ENCODE measurements around the gene PSMB7.

Gene PSMB7

GRCh38 chr9:124442826-124443225, 27.6 kb upstream of the PSMB7 start:
- no peak for FAIRE-seq

GRCh38 chr9:124442379-124442778, 27.1 kb upstream of the PSMB7 start:
- no peak for FAIRE-seq

- no peak for FAIRE-seq
Observed at GRCh38 chr9:124441291-124441690, 26.0 kb upstream of the PSMB7 start.

- FAIRE-seq = no peak
Observed at GRCh38 chr9:124440786-124441185, 25.5 kb upstream of the PSMB7 start.

- no peak for FAIRE-seq
Observed at GRCh38 chr9:124439686-124440243, 24.5 kb upstream of the PSMB7 start.

GRCh38 chr9:124439086-124439485, 23.8 kb upstream of the PSMB7 start:
- FAIRE-seq = no peak

DNA sequence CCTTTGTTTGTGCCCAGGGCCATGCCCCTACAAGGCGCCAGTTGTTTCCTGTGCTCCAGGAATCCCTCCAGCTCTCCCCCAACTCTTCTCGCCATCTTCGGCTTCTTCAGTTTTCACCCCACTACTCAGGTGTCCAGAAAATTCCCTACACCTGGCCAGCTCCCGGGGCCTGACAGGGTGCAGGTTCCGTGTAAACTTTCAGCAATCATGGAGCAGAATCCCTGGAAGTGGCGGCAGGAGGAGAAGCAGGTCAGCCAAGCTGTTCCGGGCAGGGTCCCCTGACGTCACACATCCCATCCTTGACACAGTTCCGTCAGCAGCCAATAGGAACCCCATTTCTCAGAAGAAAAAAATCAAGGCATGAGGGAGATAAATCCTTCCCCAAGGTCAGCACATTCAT, 22.8 kb upstream of the PSMB7 start:
- no peak for FAIRE-seq

DNA sequence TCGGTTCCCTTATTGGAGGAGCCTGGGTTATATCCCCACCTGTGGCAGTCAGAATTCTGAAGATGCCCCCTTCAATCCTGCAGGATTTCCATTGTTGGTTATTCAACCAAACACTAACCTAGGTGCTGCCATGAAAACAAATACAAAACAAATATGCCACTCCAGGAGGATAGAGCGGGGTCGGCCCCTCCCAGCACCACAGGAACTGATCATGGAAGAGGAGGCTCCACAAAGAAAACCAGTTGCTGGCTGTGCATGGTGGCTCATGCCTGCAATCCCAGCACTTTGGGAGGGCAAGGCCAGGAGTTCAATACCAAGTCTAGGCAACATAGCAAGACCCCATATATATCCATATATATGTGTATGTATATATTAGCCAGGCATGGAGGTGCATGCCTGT, 21.8 kb upstream of the PSMB7 start:
- no peak for FAIRE-seq

DNA sequence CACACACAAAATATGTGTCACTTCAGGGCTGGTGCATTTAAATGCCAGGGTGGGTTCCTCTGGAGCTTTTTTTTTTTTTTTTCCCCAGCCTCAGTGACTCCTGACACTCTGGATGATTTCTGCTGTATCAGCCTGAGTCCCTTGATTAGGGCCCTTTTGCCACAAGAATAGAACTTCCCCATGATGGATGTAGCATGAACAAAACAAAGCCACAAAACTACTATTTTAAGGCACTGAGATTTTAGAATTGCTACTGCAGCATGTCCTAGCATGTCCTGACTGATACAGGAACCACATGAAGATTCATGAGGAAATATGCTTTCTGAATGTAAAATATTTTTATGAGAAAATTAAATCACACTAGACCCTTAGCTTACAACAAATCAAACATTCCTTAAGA, 21.1 kb upstream of the PSMB7 start:
- no peak for FAIRE-seq

DNA sequence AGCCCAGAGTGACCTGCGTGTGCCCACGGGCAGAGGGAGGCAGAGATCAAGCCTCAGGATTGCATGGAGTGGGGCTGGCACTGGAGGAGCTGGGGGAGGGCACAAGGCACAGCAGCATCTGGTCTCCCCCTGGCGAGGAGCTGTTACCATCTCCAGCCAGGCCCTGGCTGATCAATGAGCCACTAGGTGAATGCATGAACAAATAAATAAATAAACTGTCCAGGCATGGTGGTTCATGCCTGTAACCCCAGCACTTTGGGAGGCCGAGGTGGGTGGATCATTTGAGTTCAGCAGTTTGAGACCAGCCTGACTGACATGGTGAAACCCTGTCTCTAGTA, 14.3 kb upstream of the PSMB7 start:
- FAIRE-seq = no peak

- no peak for FAIRE-seq
Observed at GRCh38 chr9:124428751-124429529, 13.7 kb upstream of the PSMB7 start.

GRCh38 chr9:124427281-124427680, 12.0 kb upstream of the PSMB7 start:
- no peak for FAIRE-seq

DNA sequence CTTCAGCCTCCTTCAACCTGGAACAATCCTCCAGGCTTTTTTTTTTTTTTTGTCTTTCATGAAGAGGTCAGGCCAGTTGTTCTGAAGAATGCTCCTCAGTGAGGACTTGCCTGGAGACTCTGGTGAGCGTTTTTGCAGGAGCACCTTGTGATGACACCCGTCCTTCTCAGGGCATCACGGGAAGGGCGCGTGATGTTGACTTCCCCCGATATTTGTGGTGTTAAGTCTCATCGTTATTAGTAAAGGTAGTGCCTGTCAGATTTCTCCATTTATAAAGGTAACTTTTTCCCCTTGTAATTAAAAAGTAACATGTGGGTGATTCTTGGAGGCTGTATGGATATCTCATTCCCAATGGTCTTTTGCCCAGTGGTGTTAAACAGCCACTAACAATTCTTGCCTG, 11.1 kb upstream of the PSMB7 start:
- FAIRE-seq = no peak

DNA sequence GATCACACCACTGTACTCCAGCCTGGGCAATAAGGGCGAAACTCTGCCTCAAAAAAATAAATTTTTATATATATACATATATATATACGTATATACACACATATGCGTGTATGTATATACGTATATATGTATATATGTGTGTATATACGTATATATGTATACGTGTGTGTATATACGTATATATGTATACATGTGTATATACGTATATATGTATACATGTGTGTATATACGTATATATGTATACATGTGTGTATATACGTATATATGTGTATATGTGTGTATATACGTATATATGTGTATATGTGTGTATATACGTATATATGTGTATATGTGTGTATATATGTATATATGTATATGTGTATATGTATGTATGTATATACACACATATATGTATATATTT, 10.5 kb upstream of the PSMB7 start:
- FAIRE-seq = peak; percentile 87

GRCh38 chr9:124423591-124423990, 8.3 kb upstream of the PSMB7 start:
- no peak for FAIRE-seq

- no peak for FAIRE-seq
Observed at GRCh38 chr9:124423155-124423554, 7.9 kb upstream of the PSMB7 start.

DNA sequence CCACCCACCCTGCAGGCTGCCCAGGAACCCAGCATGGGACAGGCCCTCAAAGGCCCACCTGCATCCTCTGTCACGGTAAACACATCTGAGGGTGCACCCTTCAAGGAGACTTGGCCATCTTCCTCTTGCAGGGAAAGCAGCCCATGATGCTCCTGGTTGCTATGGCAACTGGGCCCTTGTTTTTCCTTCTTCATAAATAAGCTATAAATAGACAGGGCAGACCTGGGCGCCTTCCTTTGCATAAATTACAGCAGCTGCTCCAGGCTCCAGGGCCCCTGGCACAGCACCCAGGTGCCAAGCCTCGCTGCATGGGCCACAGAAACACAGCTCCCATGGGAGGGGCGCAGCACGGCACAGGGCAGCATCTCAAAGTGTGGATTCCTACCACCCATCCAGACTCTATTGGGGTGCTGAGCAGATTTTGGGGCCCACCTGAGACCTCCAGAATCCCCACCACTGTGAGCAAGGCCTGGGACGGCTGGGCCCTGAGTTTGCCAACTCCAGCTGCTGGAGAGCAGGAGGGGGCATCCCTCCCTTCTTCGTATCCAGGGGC, 5.8 kb upstream of the PSMB7 start:
- no peak for FAIRE-seq

DNA sequence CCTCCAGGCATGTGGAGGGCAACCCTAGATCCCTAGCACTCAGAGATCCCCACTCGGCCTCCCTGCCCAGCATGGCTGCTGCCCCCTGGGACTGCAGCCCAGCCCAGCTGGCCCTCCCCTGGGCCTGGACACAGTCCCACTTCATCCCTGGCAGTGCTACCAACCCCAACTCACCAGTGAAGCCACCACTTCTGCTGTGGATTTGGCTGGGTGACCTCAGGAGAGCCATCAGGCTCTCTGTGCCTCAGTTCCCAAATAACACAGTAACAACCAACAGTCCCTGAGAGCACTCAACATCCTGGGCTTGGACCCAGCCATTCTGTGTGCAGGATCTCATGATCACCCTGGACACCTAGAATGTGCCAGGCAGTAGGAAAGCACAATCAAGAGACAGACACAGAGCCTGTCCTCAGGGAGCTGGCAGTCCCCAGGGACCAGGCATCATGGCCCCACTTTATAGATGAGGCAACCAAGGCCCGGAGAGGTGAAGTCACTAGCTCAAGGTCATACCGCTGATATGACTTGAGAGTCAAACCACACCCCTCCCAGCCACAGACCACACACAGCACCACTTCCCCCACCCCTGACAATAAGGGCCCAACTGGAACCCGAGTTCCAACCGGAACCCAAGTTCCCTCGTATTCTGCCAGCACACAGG, 4.7 kb upstream of the PSMB7 start:
- no peak for FAIRE-seq

GRCh38 chr9:124415852-124416484, 726 bp upstream of the PSMB7 start:
- no peak for FAIRE-seq

DNA sequence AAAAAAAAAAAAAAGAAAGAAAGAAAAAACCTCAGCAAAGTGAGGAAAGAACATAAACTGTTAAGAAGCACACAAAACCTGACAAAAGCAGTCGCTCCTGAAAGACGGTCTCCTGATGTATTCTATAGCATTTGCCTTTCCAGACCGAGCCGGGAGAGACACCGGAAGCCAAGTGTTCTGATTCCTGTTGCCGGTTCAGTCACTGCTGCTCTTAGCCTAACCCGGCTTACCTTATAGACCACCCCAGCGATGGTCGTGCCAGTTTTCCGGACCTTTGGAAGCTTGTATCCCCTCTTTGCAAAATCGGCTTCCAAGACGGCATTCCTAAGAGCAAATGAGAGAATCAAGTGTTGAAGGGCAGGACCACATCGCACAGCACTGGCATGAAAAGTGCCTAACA, 630 bp downstream of the PSMB7 start:
- no peak for FAIRE-seq

- FAIRE-seq = no peak
Observed at GRCh38 chr9:124412228-124412575, 3.0 kb downstream of the PSMB7 start.

DNA sequence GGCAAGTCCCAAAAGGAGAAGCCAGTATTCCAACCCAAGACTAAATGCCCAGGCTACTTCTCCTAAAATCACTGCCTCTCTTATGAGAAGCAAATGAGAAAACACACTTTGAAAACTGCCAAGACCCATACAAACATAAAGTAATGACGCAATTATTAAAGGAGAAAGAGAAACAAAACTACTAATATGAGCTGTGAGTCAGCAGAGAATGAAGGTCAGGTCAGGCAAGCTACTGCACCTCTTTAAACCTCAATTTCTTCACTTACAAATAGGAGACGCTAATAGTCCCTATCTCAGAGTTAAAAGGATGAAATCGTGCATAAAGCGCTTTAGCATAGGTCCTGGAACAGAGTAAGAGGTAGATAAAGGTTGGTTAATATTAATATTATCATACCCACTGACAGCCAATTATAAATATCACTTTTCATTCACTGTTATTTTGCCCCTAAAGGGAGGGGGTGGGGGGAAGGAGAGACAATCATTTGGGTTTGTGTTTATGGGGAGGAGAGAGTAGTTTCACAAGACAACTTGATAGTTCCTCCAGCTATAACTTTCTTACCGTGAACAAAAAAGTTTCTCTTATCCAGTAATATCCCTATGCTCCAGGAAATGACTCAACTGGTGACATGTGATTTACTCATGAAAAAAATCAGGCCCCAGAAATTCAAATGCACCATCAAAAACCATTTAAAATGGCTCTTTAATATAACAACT, 3.6 kb downstream of the PSMB7 start:
- no peak for FAIRE-seq

DNA sequence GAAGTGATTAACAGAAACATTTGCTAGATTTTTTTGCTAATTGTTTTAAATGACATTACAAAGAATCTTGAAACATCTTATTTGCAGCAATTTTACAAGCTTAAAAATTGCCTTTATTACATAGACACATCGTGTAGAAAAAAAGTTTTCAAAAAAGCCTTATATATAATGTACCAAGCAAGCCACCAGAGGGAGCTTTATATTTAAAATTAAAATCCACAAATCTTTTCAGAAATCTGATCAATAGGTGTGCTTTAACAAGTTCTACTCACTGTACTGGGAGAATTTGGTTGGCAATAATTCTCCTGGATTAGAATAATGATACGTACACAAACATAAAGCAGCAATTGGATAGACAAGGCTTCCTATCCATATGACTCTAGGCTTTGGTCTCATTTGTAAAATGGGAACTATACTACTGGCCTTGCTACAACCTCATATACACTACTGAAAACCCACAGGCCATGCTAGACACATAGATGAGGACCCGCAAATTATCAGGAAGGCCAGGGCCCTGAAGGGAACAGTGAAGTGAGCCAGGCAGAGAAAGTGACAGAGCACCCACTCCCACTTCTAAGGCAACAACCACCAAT, 4.8 kb downstream of the PSMB7 start:
- FAIRE-seq = peak; percentile 84
